ENCODE data around the gene HLA-DRB1. TPM values are rescaled to one million over a fixed set of nuclear protein-coding genes. Genes with fewer than 3 reads are reported as not detected.
"Not testable (repeated sequence)": the region's sequence is repeated elsewhere in the genome, so short reads cannot be mapped to it uniquely, and the experiment has no call there.

The HLA-DRB1 gene
- polyA plus RNA-seq, 1 experiment: not detected

GRCh38 chr6:32588156-32588555, 1.5 kb downstream of the HLA-DRB1 start:
- TF ChIP-seq, protein P1, sequence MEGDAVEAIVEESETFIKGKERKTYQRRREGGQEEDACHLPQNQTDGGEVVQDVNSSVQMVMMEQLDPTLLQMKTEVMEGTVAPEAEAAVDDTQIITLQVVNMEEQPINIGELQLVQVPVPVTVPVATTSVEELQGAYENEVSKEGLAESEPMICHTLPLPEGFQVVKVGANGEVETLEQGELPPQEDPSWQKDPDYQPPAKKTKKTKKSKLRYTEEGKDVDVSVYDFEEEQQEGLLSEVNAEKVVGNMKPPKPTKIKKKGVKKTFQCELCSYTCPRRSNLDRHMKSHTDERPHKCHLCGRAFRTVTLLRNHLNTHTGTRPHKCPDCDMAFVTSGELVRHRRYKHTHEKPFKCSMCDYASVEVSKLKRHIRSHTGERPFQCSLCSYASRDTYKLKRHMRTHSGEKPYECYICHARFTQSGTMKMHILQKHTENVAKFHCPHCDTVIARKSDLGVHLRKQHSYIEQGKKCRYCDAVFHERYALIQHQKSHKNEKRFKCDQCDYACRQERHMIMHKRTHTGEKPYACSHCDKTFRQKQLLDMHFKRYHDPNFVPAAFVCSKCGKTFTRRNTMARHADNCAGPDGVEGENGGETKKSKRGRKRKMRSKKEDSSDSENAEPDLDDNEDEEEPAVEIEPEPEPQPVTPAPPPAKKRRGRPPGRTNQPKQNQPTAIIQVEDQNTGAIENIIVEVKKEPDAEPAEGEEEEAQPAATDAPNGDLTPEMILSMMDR (IDR thresholded peaks at IDR 0.05; ENCODE audit: insufficient read depth, low read depth, low read length): no peak
- ChIA-PET CTCF (no interaction called here), POLR2A (no interaction called here)
- no peaks in the 10 kb centered on the region for H3K27me3 ChIP-seq (ENCODE audit: control insufficient read depth, insufficient read depth, low read length)
- DNase-seq (ENCODE audit: low read depth): no peak
- H3K36me3 ChIP-seq (ENCODE audit: control insufficient read depth, insufficient read depth, low read length): no peaks in the 10 kb centered on the region
- no peak overlapping the region for H3K4me3 ChIP-seq (ENCODE audit: low read depth, low read length)

DNA sequence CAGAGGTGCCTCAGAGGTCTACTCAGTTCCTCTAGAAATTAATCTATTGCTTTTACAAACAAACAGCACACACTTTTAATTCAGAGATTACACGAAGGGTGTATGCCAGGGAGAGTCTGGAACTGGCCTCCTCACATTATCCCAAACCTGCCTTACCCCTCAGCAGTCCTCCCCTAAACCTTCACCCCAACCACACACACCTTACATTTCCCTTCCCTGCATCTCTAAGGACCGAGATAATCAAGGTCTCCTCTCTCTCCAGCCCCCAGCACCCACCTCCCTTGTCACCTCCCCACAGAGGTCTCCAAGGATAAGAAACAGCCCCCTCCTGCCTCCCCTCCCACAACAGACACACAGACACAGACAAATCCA, 6.1 kb downstream of the HLA-DRB1 start:
- CTCF ChIA-PET: no interaction called here
- TF ChIP-seq, protein P1 (IDR thresholded peaks at IDR 0.05; ENCODE audit: insufficient read depth, low read depth, low read length): no peak
- POLR2A ChIA-PET: no interaction called here
- Histone ChIP-seq H3K4me3 (ENCODE audit: low read depth, low read length) (no peak overlapping the region), H3K36me3 (ENCODE audit: control insufficient read depth, insufficient read depth, low read length) (no peaks in the 10 kb centered on the region), H3K27me3 (ENCODE audit: control insufficient read depth, insufficient read depth, low read length) (no peaks in the 10 kb centered on the region)
- DNase-seq (ENCODE audit: low read depth): no peak

DNA sequence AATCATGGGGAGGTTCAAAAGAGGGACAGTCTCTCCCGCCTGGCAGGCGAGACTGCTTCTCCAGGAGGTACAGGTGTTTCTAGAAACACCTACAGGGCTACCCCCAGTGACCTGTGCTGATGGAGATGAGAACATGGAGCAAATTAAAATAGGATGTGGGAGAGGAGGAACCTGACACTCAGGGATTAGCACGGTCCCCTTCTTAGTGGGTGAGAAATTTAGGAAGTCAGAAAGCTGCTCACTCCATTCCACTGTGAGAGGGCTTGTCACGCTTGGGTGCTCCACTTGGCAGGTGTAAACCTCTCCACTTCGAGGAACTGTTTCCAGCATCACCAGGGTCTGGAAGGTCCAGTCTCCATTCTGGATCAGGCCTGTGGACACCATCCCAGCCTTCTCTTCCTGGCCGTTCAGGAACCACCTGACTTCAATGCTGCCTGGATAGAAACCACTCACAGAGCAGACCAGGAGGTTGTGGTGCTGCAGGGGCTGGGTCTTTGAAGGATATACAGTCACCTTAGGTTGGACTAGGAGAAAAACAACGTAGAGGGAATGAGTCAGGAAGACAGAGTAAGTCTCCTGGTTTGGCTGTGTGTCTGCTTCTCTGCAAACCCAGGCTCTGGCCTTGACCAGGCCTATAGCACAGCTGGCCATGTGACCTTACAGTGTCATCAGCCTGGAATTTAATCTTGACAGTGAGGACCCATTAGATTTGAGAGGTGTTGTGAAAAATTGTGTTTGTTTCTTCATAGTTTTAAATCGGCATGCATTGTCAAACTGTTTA, 8.1 kb downstream of the HLA-DRB1 start:
- H3K4me3 ChIP-seq (ENCODE audit: low read depth, low read length): no peak overlapping the region
- H3K36me3 ChIP-seq (ENCODE audit: control insufficient read depth, insufficient read depth, low read length): no peaks in the 10 kb centered on the region
- no peak for DNase-seq (ENCODE audit: low read depth)
- TF ChIP-seq, protein P1 (IDR thresholded peaks at IDR 0.05; ENCODE audit: insufficient read depth, low read depth, low read length): no peak
- no peaks in the 10 kb centered on the region for H3K27me3 ChIP-seq (ENCODE audit: control insufficient read depth, insufficient read depth, low read length)
- CTCF ChIA-PET: no interaction called here
- POLR2A ChIA-PET: no interaction called here

- CTCF ChIA-PET: no interaction called here
- Histone ChIP-seq H3K36me3 (ENCODE audit: control insufficient read depth, insufficient read depth, low read length) (no peaks in the 10 kb centered on the region), H3K27me3 (ENCODE audit: control insufficient read depth, insufficient read depth, low read length) (no peaks in the 10 kb centered on the region), H3K4me3 (ENCODE audit: low read depth, low read length) (no peak overlapping the region)
- TF ChIP-seq, protein P1 (IDR thresholded peaks at IDR 0.05; ENCODE audit: insufficient read depth, low read depth, low read length): no peak
- POLR2A ChIA-PET: no interaction called here
- no peak for DNase-seq (ENCODE audit: low read depth)
Observed at GRCh38 chr6:32580593-32580992, 9.1 kb downstream of the HLA-DRB1 start.

DNA sequence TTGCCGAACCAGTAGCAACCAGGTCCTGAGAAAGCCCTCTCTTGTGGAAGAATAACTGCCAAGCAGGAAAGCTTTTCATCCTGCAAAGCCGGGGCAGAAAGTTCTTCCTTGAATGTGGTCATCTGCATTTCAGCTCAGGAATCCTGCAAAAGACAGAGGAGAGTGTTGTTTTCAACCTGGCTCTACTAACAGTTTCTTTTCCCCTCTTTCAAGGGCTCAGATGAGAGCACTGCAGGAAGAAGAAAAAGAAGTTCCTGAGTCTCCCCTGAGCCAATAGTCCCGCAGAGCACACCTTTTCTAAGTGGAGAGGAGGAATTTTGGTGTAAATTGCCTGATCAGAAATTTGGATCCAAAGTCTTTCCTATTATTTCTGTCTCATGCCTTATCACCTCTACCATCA, 10.7 kb downstream of the HLA-DRB1 start:
- POLR2A ChIA-PET: no interaction called here
- CTCF ChIA-PET: no interaction called here
- H3K27me3 ChIP-seq (ENCODE audit: control insufficient read depth, insufficient read depth, low read length): no peaks in the 10 kb centered on the region
- TF ChIP-seq, protein P1 (IDR thresholded peaks at IDR 0.05; ENCODE audit: insufficient read depth, low read depth, low read length): no peak
- no peak overlapping the region for H3K4me3 ChIP-seq (ENCODE audit: low read depth, low read length)
- DNase-seq (ENCODE audit: low read depth): no peak
- no peaks in the 10 kb centered on the region for H3K36me3 ChIP-seq (ENCODE audit: control insufficient read depth, insufficient read depth, low read length)

GRCh38 chr6:32577493-32577892, 12.2 kb downstream of the HLA-DRB1 start:
- H3K27me3 ChIP-seq (ENCODE audit: control insufficient read depth, insufficient read depth, low read length); H3K4me3 ChIP-seq (ENCODE audit: low read depth, low read length); POLR2A ChIA-PET; DNase-seq (ENCODE audit: low read depth); H3K36me3 ChIP-seq (ENCODE audit: control insufficient read depth, insufficient read depth, low read length); CTCF ChIA-PET: not testable (repeated sequence)
